Measurements from ENCODE around the gene RGL1.

GRCh38 chr1:183941001-183941400 lies 136.1 kb downstream of the RGL1 start:
- TF ChIP-seq CTCF (IDR thresholded peaks at IDR 0.05): no peak
- no peak for TF ChIP-seq REST (IDR thresholded peaks at IDR 0.05; ENCODE audit: insufficient read depth in 1 of 2, low read depth in 2 of 2, low read length in 1 of 2)
